Sigmoid colon (tissue), 4 donors: Measurements from ENCODE around the gene CNTNAP5.

Experiments
- POLR2A ChIP-seq, 2 donors: fragments of 450-650 bp; IDR thresholded peaks; one replicate each; pipeline ENCODE4 v1.6.1; 2016; ENCODE audit warnings: antibody characterized with exemption in 2 of 2, mild to moderate bottlenecking in 2 of 2, moderate library complexity in 2 of 2
- POLR2AphosphoS5 ChIP-seq, 4 donors: sonication (generic); formaldehyde crosslinking; IDR thresholded peaks; one replicate each; pipeline ENCODE4 v1.6.1; 2017; ENCODE audit warnings: antibody characterized with exemption in 4 of 4
- TF ChIP-seq, protein P1 (sequence below), 4 experiments: fragments of 450-650 bp in 3 of 4; fragments of 200-600 bp in 1 of 4; IDR thresholded peaks; one replicate each; pipeline ENCODE4 v1.5.1; 2016 to 2019; ENCODE audit warnings: antibody characterized with exemption in 4 of 4, mild to moderate bottlenecking in 3 of 4, moderate library complexity in 2 of 4

DNA sequence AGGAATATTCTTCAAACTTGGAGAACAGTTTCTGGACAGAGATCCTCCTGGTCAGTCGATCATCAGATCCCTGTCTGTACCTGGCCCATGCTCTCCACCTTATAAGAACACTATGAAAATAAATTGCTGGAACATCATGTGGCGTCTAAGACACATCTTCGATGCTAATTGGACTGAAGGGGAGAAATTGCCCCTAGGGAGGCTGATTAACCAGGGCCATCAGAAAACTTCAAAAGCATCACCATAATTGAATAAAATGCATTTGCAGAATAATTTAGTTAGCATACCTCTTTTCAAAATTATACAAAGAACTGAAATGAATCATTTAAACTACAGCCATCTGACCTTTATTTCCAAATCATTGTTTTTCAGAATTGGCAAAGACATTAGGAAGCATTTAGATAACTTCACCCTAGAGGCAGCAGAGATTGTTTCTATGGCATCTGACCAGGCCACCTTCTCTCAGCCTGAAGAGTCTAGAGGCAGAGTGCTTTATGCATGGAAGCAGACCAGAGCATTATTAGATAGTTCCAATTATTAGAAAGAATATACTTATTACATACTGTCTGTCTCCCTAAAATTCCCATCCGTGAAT is 48.9 kb upstream of the CNTNAP5 start:
- TF ChIP-seq, protein P1, sequence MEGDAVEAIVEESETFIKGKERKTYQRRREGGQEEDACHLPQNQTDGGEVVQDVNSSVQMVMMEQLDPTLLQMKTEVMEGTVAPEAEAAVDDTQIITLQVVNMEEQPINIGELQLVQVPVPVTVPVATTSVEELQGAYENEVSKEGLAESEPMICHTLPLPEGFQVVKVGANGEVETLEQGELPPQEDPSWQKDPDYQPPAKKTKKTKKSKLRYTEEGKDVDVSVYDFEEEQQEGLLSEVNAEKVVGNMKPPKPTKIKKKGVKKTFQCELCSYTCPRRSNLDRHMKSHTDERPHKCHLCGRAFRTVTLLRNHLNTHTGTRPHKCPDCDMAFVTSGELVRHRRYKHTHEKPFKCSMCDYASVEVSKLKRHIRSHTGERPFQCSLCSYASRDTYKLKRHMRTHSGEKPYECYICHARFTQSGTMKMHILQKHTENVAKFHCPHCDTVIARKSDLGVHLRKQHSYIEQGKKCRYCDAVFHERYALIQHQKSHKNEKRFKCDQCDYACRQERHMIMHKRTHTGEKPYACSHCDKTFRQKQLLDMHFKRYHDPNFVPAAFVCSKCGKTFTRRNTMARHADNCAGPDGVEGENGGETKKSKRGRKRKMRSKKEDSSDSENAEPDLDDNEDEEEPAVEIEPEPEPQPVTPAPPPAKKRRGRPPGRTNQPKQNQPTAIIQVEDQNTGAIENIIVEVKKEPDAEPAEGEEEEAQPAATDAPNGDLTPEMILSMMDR (IDR thresholded peaks at IDR 0.05): no peak
- TF ChIP-seq POLR2AphosphoS5 (IDR thresholded peaks at IDR 0.05): no peak
- TF ChIP-seq POLR2A (IDR thresholded peaks at IDR 0.05): no peak
